Eye (tissue), 1 donor: ENCODE results near the gene AGPAT3.

Experiments
- DNase-seq: peaks from one replicate; pipeline ENCODE4 v3.0.0-alpha.2; 2015

The AGPAT3 gene

DNA sequence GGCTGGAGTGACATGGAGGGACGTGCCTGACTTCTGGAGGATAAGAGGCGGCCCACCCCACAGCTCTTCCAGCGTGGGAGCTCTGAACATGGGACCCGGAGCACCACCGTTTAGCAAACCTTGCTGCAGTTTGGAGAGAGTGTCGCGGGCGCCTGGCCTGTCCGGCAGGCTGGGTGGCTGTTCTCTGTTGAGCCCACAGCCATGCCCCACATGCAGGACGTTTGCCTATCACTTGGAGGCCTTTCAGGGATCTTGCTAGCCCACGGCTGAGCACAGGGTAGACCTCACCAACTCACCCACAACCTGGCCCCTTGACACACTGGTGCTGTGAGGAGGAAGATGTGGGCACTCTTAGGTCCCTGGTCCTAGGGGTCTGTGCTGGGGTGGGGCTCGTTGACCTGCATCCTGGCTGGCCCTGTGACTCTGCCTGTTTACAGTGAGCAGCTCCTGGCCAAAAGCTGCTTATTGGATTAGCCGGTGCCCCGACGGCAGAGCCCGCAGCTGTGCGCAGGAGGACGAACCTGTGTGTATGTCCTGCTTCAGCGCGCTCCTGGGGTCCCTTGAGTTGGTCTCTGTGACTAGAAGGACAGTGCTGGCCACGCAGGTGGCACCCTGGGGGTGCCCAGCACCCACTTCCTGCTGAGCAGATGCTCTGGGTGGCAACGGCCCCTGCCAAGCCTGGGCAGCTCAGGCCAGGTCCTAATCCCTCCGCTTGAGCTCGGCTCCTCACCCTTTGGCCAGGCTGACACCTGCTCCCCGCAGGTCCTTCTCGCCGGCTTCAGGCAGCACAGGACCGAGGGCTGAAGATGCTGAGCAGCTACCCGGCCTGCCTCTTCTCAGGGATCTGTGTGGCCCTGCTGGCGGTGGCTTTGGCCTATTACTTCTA lies 74.7 kb downstream of the AGPAT3 start:
- DNase-seq, result no peak

DNA sequence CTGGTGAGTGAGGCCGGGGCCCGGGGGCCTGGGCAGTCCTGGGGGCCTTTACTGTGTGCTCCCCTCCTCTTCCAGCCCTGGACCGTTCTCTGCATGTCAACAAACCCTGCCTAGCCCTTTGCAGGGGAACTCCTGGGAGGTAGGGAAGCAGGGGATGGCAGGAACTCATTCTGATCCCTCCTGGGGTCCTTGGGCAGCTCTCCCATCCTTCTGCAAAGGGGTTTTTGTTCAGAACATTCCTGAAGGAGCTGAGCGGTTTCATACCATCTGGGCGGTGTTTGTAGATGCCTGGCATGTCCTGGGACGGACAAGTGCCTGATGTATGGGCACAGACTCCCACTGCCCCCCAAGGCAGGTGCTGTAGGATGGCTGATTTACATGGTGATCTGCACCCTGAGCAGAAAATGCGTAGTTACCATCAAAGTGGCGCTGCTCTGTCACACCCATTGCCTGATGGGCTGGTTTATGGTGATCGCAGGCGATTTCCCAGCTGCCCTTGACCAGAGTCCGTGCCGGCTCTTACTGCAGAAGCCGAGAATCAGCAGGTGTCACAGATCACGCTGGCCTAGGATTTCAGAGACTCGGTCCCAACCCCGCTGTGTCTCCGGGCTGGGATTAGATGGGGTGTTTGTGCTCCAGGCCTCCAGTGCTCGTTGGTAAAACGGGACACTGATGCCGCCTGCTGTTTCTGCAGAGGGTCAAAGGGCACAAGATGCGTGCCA lies 75.5 kb downstream of the AGPAT3 start:
- no peak for DNase-seq

DNA sequence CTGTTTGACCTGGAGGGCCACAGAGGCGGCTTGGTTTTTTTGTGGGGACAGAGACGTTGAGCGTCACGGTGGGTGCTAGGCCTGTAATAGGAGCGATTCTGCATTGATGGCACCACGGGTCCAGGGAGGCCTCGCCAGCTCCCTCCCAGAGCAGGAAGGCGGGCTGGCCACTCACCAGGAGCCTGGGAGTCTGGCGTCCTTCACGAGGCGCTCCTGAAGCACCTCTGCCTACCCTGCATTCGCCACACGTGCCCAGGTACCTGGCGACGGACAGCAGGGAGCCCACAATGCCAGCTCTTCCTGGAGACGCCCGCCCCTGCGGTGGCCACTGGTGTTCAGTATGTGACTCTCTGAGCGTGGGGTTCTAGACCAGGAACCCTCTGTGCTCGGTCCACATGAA lies 77.2 kb downstream of the AGPAT3 start:
- no peak for DNase-seq

GRCh38 chr21:43942621-43943020 lies 77.6 kb downstream of the AGPAT3 start:
- DNase-seq, result no peak

DNA sequence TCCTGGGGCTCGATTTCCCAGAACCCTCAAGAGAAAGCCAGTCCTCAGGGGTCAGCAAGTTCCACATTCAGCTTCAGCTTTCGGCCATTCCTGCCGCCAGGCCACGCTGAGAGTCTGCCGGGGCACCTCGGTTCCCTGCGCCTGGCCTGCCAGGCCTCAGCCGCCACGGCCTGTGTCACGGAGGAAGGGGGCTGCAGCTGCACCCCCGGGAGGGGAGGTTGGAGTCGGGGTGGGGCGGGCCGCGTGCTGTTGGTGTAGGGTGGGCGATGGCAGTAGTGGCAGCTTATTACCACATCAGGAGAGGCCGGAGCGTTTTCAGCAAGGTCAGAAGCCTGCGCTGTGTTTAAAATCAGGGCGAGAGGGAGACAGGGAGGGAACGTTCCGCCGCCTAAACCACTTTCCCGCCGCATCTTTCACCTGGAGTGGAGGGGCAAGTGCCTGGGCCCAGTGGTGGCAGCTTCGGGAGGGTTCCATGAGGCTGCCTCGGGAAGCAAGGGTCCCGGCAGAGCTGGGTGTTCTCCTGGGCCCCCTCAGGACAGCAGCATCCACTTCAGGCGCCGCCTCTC lies 78.6 kb downstream of the AGPAT3 start:
- no peak for DNase-seq

DNA sequence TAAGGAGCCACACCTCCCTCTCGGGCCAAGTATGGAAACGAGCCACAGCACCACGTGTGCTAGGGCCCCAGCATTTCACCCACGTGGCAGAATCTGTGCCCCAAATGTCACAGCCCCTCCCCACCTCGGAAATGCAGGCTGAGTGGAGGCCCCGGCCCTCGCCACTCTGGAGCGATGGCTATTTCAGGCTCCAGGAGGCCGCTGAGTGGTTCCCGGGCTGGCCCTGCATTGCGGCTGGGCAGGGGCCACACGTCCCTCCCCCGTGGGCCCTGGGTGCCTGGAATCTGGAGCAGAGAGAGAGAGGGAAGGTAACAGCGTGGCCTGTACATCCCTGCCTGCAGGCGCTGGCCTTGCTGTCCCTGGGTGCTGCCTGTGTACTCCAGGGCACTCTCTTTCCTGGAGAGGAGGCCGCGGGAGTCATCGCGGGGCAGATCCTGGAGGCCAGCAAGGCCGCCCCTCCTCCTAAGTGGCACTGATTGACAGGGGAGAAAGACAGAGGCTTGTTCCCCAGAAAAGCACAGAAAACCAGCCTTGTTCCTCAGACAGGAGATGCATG lies 79.1 kb downstream of the AGPAT3 start:
- no peak for DNase-seq

DNA sequence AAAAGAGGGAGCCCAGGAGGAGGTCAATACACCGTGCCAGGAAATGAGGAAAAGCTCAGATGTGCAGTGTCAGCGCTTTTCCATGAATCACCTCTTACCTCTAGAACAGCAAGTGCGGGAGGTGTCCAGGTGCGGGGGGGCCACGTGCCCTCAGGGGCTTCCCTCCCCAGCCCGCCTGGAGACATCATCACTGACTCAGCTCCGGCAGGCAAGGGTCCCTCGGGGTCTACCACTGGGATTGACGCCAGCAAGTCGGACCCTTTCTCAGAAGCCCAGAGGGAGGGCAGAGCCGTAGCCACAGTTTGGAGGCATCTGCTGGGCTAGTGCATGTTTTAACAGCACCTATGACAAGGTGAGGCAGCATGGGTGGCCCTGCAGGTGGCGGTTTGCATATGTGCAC lies 79.7 kb downstream of the AGPAT3 start:
- no peak for DNase-seq

GRCh38 chr21:43948740-43949498 lies 83.9 kb downstream of the AGPAT3 start:
- no peak for DNase-seq

- no peak for DNase-seq
Measured at GRCh38 chr21:43949499-43950208, 84.6 kb downstream of the AGPAT3 start.

- no peak for DNase-seq
Measured at GRCh38 chr21:43950481-43950880, 85.5 kb downstream of the AGPAT3 start.

- no peak for DNase-seq
Measured at GRCh38 chr21:43950936-43951335, 85.9 kb downstream of the AGPAT3 start.

DNA sequence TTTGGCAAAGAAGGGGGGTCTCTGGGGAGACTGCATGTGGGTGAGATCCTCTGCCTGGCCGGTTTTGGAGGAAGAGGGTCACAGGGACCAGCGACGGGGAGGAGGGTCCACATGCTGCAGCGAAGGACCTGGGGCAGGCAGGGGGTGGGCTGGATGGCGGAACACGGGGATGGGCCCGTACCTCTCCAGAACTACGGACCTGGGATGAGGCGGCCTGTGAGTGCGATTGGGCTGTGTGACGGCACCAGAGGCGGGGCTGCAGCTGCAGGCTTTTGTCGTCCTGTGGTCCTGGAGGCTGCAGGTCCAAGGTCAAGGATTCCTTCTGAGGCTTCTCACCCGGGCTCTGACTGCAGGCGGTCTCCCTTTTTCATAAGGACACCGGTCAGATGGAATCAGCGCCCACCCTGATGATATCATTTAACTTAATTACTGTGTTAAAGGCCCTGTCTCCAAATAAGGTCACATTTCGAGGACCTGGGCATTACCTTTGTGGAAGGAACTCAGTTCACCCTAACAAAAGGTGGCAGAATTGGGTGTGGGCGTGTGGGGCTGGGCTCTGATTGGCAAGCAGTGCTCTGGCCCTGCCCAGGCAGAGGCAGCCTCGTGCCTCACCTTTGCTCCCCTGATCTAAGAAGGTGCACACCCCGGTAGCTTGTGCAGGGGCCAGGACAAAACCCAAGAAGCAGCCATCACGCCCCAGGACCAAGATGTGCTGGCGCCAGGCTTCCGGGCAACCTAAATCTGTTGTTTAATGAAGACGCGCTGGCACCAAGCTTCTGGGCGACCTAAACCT lies 87.1 kb downstream of the AGPAT3 start:
- DNase-seq, result no peak

- DNase-seq, result no peak
Measured at GRCh38 chr21:43953021-43953420, 88.0 kb downstream of the AGPAT3 start.

DNA sequence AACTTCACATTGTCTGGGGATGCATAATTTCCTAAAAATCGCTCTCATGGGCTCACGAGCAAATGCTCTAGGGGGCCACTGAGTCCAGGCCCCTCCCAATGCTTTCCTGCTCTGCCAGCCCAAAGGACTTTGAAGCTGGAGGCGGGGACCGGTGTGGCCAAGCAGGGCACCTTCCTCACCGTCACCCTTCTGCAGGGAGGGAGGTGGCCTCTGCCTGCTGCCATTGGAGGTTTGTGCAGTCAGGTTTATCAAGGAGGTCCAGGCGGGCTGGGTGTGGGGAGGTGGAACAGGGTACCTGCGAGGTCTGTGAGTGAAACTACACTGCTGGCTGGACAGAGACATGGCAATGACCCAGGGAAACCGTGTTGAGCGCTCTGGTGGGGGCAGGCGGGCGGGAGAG lies 89.0 kb downstream of the AGPAT3 start:
- DNase-seq, result no peak

- no peak for DNase-seq
Measured at GRCh38 chr21:43954896-43955295, 89.9 kb downstream of the AGPAT3 start.

- no peak for DNase-seq
Measured at GRCh38 chr21:43956019-43956669, 91.1 kb downstream of the AGPAT3 start.

DNA sequence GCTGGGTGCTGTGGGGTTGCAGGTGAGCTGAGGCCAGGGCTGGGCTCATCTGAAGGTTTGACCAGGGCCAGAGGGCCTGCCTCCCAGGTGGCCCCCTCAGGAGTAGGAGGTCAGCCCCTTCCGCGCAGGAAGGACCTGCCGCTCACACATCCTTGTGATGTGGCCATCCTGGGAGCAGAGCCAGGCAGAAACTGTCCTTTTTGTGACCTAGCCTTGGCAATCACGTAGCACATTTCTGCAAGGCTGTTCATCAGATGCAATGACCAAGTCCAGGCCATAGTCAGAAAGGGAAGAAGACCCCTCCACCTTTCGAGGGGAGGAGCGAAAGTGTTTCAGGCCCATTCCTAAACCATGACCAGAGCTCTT lies 91.6 kb downstream of the AGPAT3 start:
- no peak for DNase-seq

- no peak for DNase-seq
Measured at GRCh38 chr21:43957128-43957571, 92.1 kb downstream of the AGPAT3 start.

DNA sequence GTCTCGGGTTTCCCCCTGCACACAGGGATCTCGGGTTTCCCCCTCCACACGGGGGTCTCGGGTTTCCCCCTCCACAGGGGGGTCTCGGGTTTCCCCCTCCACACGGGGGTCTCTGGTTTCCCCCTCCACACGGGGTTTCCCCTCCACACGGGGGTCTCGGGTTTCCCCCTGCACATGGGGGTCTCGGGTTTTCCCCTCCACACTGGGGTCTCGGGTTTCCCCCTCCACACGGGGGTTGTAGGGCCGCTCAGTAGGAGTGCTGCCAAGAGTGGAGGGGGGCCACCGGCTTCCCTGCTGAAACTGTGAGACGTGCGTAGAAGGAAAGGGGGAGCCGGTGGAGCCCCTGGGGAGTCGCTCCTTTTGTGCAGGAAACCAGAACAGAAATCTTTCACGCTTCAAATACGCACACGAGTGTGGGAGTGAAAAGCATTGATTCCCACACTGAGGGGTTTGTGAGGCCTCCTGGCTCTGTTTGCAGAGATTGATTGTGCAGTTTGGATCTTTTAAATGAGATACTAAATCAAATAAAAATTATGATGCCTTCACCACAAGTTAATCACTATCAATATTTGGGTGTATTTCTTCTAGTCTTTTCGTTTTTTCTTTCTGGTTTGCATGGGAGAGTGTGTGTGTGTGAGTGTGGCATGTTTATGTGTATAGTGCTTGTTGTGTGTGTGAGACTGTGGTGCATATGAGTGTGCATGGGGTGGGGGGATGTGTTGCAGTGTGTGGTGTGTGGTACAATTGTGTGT lies 92.8 kb downstream of the AGPAT3 start:
- peak; percentile 81 for DNase-seq
